ENCODE measurements around the gene SP3.

DNA sequence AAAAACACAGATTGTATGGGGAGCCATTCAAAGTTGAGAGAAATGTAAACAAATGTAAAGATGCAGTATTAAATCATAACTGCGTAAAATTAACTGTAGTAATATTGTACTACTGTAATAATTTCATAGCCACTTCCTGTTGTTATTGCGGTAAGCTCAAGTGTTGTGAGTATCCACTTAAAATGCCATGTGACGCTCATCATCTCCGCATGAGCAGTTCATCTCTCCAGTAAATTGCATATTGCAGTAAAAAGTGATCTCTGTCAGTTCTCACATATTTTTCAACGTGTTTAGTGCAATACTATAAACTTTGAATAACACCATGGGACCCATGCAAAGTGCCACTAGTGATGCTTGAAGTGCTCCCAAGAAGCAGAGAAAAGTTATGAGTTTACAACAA, 41.8 kb upstream of the SP3 start:
- TF ChIP-seq, protein P1, sequence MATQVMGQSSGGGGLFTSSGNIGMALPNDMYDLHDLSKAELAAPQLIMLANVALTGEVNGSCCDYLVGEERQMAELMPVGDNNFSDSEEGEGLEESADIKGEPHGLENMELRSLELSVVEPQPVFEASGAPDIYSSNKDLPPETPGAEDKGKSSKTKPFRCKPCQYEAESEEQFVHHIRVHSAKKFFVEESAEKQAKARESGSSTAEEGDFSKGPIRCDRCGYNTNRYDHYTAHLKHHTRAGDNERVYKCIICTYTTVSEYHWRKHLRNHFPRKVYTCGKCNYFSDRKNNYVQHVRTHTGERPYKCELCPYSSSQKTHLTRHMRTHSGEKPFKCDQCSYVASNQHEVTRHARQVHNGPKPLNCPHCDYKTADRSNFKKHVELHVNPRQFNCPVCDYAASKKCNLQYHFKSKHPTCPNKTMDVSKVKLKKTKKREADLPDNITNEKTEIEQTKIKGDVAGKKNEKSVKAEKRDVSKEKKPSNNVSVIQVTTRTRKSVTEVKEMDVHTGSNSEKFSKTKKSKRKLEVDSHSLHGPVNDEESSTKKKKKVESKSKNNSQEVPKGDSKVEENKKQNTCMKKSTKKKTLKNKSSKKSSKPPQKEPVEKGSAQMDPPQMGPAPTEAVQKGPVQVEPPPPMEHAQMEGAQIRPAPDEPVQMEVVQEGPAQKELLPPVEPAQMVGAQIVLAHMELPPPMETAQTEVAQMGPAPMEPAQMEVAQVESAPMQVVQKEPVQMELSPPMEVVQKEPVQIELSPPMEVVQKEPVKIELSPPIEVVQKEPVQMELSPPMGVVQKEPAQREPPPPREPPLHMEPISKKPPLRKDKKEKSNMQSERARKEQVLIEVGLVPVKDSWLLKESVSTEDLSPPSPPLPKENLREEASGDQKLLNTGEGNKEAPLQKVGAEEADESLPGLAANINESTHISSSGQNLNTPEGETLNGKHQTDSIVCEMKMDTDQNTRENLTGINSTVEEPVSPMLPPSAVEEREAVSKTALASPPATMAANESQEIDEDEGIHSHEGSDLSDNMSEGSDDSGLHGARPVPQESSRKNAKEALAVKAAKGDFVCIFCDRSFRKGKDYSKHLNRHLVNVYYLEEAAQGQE (IDR thresholded peaks at IDR 0.05; ENCODE audit: insufficient read depth in 1 of 2, low read depth in 2 of 2, low read length in 1 of 2): no peak
- TF ChIP-seq, protein P2, sequence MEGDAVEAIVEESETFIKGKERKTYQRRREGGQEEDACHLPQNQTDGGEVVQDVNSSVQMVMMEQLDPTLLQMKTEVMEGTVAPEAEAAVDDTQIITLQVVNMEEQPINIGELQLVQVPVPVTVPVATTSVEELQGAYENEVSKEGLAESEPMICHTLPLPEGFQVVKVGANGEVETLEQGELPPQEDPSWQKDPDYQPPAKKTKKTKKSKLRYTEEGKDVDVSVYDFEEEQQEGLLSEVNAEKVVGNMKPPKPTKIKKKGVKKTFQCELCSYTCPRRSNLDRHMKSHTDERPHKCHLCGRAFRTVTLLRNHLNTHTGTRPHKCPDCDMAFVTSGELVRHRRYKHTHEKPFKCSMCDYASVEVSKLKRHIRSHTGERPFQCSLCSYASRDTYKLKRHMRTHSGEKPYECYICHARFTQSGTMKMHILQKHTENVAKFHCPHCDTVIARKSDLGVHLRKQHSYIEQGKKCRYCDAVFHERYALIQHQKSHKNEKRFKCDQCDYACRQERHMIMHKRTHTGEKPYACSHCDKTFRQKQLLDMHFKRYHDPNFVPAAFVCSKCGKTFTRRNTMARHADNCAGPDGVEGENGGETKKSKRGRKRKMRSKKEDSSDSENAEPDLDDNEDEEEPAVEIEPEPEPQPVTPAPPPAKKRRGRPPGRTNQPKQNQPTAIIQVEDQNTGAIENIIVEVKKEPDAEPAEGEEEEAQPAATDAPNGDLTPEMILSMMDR (IDR thresholded peaks at IDR 0.05): no peak
- TF ChIP-seq POLR2AphosphoS5 (IDR thresholded peaks at IDR 0.05; ENCODE audit: low read depth, low read length): no peak
- TF ChIP-seq TCF7L2 (IDR thresholded peaks at IDR 0.05; ENCODE audit: low read depth, low read length): no peak
- no peak for TF ChIP-seq SIN3A (IDR thresholded peaks at IDR 0.05; ENCODE audit: borderline replicate concordance, insufficient read depth, low read depth, low read length)

Data from Panc1 (cell line).